SKM-1 treated with dmso at 0.1 percent for 144 hours (cell line): Measurements from ENCODE around the gene VSIG10.

ENCODE experiments used
- DNase-seq: peaks from one replicate; lab custom pipeline; 2025; ENCODE audit not compliant: unreplicated experiment; lab: John Stamatoyannopoulos, UW

The VSIG10 gene

DNA sequence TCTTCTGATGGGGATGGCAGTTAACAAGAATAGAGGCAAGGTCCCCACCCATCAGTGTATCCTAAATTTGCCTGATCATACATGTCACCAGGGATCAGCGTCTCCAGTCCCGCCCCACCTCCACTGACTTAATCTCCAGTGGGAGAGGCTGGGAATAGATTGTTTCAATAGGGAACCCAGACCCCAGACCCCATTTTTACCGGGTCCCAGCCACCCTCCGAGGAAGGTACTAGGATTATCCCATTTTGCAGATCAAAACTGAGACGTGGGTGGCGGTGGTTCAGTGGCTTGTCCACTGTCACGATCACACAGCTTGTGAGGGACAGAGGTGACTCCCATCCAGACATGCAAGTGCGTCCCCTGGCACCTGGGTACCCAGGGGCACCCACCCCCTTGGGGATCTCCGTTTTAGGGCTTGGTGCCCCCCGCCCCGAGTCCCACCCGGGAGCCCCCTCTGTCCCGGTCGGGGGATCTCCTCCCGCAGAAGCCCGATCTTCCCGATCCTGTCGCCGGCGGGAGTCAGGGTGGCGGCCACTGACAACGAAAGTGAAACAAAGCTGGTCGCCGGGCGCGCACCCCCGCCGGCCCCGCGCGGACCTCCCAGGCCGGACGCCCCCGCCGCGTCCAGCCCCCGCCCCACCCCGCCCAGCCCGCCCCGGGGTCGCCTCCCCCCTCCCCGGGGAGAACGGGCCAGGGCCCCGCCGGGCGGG lies 43.4 kb downstream of the VSIG10 start:
- DNase-seq, result no peak

DNA sequence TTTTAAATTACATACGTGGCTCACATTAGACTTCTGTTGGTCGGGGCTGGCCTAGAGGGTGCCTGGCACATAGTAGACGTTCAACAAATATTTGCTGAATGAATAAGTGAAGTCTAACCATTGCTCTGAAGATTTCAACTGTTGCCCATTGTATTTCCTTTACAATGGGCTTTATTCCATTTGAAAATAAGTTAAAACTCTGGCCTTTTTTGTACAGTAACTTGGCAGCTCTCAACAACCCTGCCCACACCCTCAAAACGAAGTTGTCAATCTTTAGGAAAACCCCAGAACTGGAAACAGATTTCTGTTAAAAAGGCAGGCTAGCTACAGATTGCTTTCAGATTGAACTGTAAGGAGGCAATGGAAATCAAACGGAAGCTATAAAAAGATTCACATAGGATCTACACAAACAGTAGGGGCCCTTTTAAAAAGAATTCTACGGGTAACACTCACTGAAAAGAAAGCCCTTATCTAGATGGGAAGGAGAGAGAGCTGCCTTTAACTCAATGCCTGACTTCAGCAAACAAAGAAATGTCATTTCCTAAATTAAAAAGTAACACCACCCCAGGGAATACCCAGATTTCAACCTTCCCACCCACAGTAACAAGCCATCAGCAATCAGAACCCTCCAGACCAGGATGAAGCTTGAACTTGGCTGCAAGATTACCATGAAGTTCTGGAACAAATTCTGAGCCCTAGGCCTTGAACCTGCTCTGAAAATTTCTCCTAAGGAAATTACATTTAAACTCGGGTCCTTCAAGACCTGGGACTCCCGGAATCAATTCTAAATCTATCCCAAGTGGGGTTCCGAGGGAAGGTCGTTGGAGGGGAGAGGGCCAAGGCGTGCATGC lies 44.2 kb downstream of the VSIG10 start:
- DNase-seq, result no peak

DNA sequence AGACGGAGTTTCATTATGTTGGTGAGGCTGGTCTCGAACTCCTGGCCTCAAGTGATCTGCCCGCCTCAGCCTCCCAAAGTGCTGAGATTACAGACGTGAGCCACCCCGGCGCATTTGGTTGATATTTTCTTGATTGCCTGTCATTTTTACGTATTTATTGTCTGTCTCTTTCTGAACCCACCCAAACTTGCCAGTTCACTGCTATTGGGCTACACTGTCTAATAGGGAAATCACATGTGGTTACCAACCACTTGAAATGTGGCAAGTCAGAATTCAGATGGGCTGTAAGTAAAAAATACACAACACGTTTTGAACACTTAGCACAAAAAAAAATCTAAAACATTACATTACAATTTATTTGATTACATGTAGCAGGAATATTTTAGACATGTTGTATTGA lies 44.9 kb downstream of the VSIG10 start:
- DNase-seq, result no peak

DNA sequence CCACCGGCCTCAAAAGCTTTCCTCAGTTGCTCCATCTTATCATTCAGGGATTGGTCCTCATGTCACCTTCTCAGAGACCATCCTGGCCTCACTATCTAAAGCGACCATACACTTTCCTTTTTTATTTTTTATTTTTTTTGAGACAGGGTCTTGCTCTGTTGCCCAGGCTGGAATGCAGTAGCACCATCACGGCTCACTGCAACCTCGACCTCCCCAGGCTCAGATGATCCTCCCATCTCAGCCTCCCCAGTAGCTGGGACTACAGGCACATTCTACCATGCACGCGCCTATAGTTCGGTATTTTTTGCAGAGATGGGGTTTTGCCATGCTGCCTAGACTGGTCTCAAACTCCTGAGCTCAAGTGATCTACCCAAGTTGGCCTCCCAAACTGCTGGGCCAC lies 45.6 kb downstream of the VSIG10 start:
- no peak for DNase-seq

- no peak for DNase-seq
These were observed 47.7 kb downstream of the VSIG10 start for GRCh38 chr12:118055865-118056773.

- DNase-seq, result peak; percentile 33
These were observed 48.7 kb downstream of the VSIG10 start for GRCh38 chr12:118055144-118055557.

DNA sequence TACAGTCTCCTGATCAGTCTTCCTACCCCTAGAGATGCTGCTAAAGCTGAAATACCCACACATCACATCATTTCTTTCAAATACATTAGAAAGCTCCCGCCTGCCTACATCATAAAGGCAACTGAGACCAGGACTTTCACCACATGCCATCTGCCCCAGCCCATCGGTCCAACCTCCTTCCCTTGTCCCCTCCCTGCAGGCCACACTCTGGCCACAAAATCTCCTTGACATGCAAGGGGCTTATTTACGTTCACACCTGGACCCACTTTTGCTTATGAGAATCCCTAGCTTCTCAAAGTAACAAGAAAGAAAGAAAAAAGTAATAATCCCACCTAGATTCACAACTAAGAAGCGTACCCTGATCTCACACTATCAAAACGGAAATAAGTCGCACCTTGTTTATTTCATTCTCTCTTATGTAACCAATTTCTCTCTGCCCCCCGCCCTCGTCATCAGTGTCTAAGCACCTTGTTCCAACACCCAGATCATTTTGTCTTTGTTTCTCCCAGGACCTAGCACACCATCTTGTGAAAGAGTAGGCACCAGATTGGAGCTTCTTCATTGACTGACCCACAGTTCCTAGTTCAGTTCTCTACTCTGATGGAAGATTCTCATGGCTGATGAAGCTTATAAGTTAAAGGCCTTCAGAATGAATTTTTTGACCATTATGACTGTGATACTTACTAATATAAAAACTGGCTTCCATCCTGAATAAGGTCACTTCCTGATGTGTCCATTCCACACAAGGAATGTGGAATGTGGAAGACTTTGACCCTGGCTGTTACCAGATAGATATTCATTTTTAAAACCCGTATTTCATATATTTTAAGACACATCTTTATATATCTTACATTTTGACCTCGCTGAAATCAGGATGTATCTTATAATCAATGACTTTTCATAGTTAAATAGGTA lies 50.5 kb downstream of the VSIG10 start:
- DNase-seq, result no peak

- DNase-seq, result no peak
These were observed 51.3 kb downstream of the VSIG10 start for GRCh38 chr12:118052324-118053070.

DNA sequence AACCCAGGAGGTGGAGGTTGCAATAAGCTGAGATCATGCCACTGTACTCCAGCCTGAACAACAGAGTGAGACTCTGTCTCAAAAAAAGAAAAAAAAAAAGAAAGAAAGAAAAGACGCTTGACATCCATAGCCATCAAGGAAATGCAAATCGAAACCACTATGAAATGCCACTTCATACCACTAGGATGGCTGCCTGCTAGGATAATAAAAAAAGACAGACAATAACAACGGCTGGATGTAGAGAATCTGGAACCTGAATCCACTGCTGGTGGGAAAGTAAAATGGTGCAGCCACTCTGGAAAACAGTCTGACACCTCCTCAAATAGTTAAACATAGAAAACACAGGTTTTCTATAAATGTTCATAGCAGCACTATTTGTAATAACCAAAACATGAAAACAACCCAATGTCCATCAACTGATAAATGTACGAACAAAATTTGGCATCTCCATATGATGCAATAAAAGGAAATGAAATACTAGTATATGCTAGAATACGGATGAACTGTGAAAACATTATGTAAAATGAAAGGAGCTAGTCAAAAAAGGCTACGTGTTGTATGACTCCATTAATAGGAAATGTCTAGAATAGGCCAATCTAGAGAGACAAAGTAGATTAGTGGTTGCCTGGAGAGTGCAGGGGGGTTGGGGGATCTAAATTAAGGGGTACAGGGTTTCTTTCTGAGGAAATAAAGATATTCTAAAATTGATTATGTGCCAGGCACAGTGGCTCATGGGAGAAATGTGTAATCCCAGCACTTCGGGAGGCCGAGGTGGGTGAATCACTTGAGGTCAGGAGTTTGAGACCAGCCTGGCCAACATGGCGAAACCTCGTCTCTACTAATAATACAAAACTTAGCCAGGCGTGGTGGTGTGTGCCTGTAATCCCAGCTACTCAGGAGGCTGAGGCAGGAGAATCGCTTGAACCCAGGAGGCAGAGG lies 52.6 kb downstream of the VSIG10 start:
- DNase-seq, result no peak

GRCh38 chr12:118046430-118046829 lies 57.4 kb downstream of the VSIG10 start:
- DNase-seq, result no peak

DNA sequence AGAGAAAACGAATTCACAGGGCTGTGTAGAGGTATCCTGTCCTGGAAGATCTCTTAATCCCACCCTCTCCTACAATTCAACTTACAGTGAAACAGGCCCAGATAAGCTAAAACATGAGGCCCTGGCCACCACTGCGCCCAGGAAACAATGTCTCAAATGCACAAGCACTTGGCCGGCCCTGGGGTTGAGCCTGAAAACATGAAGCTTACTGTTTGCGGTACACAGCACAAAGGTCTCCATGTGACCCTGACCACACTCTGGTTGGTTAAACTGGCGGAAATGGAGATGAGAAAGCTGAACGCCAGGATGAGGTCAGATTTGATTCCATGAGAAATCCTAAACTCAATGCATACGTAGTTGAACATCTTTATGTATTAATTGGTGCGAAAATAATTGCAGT lies 59.2 kb downstream of the VSIG10 start:
- DNase-seq, result no peak

GRCh38 chr12:118044075-118044474 lies 59.7 kb downstream of the VSIG10 start:
- no peak for DNase-seq

DNA sequence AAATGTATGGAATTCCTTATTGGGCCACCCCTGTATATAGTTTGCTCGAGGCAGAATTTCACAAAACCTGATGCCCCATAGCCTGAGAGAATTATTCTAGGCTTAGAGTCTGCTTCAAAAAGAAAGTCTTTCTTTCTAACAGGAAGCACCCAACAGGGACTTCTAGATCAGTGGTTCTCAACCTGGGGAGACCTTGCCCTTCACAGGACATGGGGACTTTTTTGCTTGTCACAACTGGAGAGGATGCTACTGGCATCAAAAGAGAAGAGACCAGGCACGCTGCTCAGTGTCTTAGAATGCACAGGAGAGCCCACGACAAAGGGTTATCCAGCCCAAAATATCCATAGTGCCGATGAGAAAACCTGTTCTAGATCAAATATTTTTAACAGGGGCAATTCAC lies 61.7 kb downstream of the VSIG10 start:
- no peak for DNase-seq

- no peak for DNase-seq
These were observed 65.7 kb downstream of the VSIG10 start for GRCh38 chr12:118038137-118038536.

GRCh38 chr12:118036672-118037411 lies 67.0 kb downstream of the VSIG10 start:
- DNase-seq, result no peak

DNA sequence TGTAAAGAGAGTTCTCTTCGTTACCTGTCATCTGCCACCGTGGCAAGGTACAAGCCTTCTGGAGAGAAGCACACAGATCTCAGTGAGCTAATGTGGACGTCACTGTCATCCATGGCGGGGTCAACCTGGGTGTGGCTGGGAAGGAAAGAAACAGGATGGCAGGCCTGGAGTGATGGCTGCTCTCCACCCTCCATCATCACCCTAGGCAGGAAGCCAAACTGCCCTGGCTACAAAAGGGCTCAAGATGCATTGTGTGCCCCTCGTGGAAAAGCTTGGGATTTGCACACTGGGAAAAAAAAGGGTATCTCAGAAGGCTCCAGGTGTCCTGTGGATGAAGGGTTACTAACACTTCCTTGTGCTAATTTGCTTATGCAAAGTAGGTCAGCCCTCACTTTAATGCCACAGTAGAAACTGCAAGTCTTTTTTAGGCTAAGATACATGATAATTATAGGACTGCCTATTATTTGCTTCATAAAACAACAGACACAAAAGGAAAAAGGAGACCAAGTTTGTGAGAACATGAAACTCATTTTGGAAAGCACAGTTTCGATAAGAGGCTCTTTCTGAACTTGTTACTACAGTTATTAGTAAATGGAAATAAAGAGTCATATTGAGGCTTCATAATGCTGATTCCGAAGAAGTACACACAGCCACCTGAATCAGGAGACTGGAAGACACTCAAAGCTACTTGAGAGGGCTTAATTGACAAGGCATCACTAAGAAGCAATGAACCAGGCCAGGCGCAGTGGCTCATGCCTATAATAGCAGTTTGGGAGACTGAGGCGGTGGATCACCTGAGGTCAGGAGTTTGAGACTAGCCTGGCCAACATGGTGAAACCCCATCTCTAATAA lies 68.4 kb downstream of the VSIG10 start:
- no peak for DNase-seq
